NCI-H748 (cell line): ENCODE data around the gene LYSMD2.

Source experiments
- DNase-seq: peaks from one replicate; lab custom pipeline; 2025; ENCODE audit not compliant: unreplicated experiment; lab: John Stamatoyannopoulos, UW

Gene LYSMD2

DNA sequence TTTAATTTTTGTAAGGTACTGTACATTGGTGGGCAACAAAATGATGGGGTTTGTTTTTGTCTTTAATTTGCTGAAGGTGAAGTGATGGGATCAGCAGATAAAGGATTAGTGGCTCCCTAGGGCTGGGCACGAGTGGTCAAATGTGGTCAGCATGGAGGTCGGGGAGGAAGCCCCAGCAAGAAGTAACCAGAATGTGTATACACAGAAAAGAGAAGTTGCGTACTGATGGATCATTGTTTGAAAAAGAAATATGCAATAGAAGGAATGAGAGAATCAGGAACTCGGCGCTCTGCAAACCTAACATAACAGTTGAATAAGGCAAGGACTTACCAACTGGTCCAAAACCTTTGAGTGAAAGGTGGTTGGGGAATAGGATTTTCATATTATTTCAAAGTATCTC lies 15.4 kb upstream of the LYSMD2 start:
- DNase-seq: no peak

- peak; percentile 62 for DNase-seq
Observed at GRCh38 chr15:51751697-51752683, 14.5 kb upstream of the LYSMD2 start.

DNA sequence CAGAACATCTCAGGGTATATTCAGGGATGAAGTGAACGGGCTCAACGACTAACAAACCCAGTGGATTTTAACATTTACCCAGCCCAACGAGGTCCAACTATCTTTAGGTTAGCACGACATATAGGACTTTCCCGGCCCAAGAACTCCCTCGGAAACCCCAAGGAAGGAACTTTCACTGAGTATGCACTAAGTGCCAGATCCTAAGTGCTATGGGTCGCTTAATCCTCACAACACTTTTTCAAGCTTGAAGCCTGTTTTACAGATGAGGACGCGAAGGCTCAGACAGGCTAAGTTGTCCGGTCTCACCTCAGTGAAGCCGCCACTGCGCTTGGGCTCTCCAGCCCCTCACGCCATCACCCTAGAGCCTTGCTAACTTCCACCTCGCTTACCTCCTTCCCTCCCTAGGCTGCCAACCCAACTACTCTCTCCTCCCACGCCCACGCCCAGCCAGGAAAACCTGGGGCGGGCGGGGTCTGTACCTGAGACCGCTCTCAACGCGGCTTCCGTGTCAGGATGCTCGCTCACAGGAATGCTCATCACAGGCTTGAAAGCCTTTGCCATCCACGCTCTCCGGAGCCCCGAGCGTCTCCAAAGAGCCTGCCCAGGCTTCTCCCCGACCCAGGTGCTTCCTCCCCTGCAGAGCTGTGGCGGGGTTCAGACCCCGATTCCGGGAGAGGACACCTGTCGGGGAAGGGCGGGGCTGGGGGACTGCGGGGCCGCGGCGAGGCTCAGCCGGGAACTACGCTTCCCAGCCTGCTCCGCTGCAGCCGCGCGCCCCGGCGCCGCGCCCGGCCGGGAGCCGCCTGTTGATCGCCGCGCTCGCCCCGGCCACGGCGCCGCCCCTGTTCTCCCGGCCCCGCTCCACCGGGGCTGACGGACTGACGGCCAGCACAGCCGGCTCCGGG lies 13.6 kb upstream of the LYSMD2 start, which contains the start of gene TMOD2:
Gene TMOD2, plus strand, starts transcription at position 806 of the 905 bp plus-strand sequence. CDS start 14,845 bp downstream, outside the sequence.
- peak; percentile 85 for DNase-seq

DNA sequence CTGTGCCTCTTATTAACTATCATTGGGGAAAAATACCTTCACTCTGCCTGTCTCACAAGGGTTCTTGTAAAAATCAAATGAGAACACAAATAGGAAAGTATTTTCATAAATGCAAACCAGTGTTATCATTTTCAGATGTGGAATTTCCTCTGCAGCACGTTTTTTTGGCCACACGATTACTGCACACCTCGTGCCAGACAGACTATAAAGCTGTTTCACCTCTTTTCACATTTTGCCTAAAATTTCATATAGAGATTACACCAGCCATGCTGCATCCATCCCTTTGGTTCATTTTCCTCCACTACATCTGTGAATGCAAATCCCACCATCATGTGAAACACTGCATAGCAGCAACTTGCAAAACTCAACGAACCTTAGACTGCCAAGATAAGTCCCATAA lies 12.7 kb upstream of the LYSMD2 start:
- DNase-seq: no peak

- no peak for DNase-seq
Observed at GRCh38 chr15:51749307-51749706, 11.9 kb upstream of the LYSMD2 start.

GRCh38 chr15:51739061-51739712 lies 1.7 kb upstream of the LYSMD2 start:
- no peak for DNase-seq

GRCh38 chr15:51738553-51738952 lies 1.1 kb upstream of the LYSMD2 start:
- DNase-seq: no peak

DNA sequence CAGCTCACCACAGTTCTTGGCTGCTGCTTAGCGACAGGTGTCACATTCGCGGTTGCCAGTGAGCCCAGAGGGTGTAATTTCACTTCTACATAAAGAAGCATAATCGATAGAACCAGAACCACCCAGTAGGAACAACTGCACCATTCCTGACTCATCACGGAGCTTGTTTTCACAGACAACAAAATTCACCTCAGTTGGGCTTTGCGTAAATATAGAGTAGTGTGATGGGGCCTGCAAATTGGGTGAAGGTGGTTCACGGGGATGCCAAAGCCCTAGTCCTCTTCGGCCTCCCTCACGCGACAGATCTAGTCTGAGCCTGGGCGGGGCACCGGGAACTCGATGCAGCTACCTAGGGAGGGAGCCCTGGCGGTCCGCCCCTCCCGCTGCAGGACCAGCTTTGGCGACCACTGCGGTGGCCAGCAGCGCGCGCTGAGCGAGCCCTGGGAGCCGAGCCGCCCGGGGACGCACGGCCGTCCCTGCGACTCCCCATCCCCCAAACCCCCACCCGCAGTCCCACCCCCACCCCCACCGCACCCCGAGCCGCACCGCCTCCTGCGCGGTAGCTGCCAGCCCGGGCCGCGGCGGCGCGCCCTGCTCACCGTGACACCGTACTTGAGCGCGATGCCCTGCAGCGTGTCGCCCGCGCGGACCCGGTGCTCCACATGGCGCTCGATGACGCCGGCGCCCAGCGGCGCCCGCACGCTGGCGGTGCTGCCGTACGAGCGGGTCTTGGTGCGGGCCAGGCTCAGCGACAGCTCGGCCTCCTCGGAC lies 519 bp downstream of the LYSMD2 start:
- DNase-seq: peak; percentile 71

DNA sequence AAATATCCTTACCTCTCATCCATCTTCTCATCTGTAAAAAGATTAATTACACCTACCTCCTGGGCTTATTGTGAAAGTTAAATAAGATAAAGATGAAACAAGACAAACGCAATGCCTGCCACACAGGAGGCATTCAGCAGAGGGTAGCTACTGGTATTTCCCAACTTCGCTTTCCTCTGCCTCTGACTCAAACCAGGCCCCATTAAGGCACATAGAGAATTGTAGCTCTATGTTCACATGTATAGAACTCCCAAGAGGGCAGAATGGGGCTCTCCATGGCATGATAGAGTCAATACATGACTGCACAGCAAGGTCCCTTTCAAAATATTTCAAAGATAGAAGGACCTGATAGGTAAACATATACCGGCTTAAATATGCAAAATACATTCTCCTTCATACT lies 1.4 kb downstream of the LYSMD2 start:
- DNase-seq: no peak

DNA sequence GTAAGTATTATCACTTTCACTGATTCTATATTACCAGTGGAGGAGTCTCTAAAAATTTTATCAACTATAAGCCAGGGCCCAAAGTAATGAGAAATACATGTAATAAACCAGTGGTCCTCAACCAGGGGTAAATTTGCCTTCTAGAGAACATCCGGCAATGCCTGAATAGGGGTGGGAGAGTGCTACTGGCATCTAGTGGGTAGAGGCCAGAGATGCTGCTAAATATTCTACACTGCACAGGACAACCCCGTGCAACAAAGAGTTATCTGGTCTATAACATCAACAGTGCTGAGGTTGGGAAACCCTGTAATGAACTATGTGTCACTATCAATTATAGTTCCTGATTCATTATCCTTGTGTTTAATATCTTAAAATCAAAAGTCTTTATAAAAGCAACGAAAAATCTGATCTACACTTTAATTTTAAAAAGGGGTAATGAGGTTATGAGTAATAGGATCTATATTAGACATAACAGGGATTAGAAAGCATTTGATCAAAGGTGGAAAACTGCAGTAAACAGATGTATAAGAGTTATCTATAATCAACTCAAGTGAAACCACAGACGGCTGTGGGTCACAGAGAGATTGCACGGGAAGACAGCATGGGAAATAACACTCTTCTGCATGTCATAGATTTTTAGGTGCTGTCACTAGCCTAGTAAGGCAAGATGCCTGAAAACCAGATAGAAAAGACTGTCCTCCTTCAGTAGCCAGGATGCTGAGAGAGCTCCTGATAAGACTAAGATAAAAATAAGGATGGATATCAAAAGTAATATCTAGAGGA lies 2.0 kb downstream of the LYSMD2 start:
- DNase-seq: no peak

- no peak for DNase-seq
Observed at GRCh38 chr15:51732646-51733045, 4.8 kb downstream of the LYSMD2 start.

GRCh38 chr15:51731549-51732267 lies 5.7 kb downstream of the LYSMD2 start:
- DNase-seq: no peak

DNA sequence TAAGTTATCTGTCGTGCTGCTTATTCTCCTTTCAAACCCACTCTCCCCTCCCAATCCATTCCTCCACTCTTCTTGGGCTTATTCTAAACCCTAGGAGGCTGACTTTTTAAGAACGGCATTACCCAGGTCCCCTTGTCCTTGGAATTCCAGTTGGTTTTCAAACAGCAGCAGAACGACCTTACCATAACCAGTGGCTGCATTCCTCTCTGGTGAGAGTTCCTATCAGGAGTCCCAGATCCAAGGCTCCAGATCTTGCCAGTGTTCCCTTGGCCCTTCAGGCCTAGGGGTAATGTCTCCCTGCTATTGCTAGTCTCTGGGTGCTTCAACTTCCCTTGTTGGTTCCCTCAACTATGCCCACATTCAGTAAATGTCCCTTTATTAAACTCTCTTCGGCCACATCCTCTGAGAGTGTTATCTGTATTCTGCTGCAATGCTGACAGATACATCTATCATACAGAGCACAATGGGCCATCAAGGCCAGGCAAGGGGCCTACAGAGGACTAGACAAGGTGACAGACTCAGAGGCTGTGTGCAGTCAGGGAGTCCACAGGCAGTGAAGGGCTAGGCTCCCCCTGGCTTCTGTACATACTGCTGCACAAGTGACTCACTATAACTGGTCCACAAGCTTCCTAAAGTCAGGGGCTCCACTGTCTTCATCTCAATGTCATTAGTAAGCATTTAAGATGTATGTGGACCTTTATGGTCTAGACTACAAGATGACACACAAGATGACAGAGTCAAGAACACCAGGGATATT lies 10.1 kb downstream of the LYSMD2 start:
- no peak for DNase-seq

- DNase-seq: peak; percentile 15
Observed at GRCh38 chr15:51726302-51727073, 11.0 kb downstream of the LYSMD2 start.

GRCh38 chr15:51724673-51725072 lies 12.8 kb downstream of the LYSMD2 start:
- no peak for DNase-seq

- DNase-seq: no peak
Observed at GRCh38 chr15:51724199-51724598, 13.3 kb downstream of the LYSMD2 start.

DNA sequence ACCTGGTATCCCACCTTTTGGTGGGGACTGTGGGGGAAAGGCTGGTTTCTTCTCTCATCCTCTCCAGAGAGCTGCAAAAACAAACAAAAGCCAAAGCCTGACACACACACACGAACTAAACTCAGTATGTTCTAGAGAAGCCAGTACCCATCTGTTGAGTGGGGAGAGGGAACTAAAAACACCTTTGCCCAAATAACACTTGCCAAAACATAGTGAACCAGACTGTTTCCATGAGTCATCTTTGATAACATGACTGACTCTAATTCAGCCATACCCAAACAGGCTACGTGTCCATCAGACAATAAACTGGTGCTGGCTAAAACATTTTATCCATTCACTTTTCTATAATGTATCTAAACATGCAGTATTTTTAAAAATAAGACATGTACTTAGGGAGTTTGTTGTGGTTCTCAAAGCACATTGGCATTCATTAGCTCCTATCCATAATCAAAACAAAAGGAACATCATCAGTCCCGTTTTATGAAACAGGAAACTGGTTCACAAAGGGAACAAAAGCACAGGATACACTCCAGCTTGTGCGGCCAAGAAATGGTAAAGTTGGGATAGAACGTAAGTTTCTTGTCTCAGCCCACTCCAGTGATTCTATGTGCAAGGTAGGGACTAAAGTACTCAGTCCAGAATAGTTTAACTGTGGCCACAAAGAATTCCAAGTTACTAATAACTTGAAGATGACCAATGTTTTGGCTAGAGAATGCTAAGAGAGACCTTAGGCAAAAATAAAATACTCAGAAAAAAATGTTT lies 16.1 kb downstream of the LYSMD2 start:
- no peak for DNase-seq
